GM12801 (cell line): ENCODE data around the gene ARFRP1.

Source experiments
- CTCF ChIP-seq: IDR thresholded peaks from one replicate; pipeline ENCODE4 v1.5.1; 2011; ENCODE audit warnings: control low read depth; ENCODE audit not compliant: insufficient read length; ENCODE audit errors: extremely low read depth

ARFRP1 gene

GRCh38 chr20:63733579-63734081 is 25.9 kb upstream of the ARFRP1 start:
- TF ChIP-seq CTCF: no peak

GRCh38 chr20:63733117-63733516 is 25.3 kb upstream of the ARFRP1 start:
- TF ChIP-seq CTCF: no peak

- no peak for TF ChIP-seq CTCF
Observed at GRCh38 chr20:63732118-63733095, 24.6 kb upstream of the ARFRP1 start.

- no peak for TF ChIP-seq CTCF
Observed at GRCh38 chr20:63731410-63731809, 23.6 kb upstream of the ARFRP1 start.

- TF ChIP-seq CTCF: no peak
Observed at GRCh38 chr20:63718996-63719395, 11.2 kb upstream of the ARFRP1 start.

- no peak for TF ChIP-seq CTCF
Observed at GRCh38 chr20:63714858-63715257, 7.1 kb upstream of the ARFRP1 start.

- no peak for TF ChIP-seq CTCF
Observed at GRCh38 chr20:63712191-63712590, 4.4 kb upstream of the ARFRP1 start.
